ENCODE results near the gene KCNQ1OT1. TPM values are rescaled to one million over a fixed set of nuclear protein-coding genes. Genes with fewer than 3 reads are reported as not detected.

KCNQ1OT1 gene
- total RNA-seq, 1 donor from 2014 or later, result 2.5 TPM

- no peak for DNase-seq (ENCODE audit: low read depth)
Measured at GRCh38 chr11:2574043-2574552, 125.7 kb downstream of the KCNQ1OT1 start.

- DNase-seq (ENCODE audit: low read depth), result no peak
Measured at GRCh38 chr11:2573240-2574042, 126.4 kb downstream of the KCNQ1OT1 start.

- DNase-seq (ENCODE audit: low read depth), result no peak
Measured at GRCh38 chr11:2572491-2573239, 127.1 kb downstream of the KCNQ1OT1 start.

GRCh38 chr11:2571598-2572281, 128.1 kb downstream of the KCNQ1OT1 start:
- DNase-seq (ENCODE audit: low read depth), result no peak

- DNase-seq (ENCODE audit: low read depth), result no peak
Measured at GRCh38 chr11:2570841-2571597, 128.8 kb downstream of the KCNQ1OT1 start.

GRCh38 chr11:2570211-2570811, 129.5 kb downstream of the KCNQ1OT1 start:
- DNase-seq (ENCODE audit: low read depth), result no peak

- no peak for DNase-seq (ENCODE audit: low read depth)
Measured at GRCh38 chr11:2569731-2570210, 130.0 kb downstream of the KCNQ1OT1 start.

GRCh38 chr11:2569321-2569721, 130.5 kb downstream of the KCNQ1OT1 start:
- DNase-seq (ENCODE audit: low read depth), result no peak

- no peak for DNase-seq (ENCODE audit: low read depth)
Measured at GRCh38 chr11:2567026-2567671, 132.6 kb downstream of the KCNQ1OT1 start.

GRCh38 chr11:2566223-2567025, 133.4 kb downstream of the KCNQ1OT1 start:
- no peak for DNase-seq (ENCODE audit: low read depth)

- no peak for DNase-seq (ENCODE audit: low read depth)
Measured at GRCh38 chr11:2565447-2566222, 134.2 kb downstream of the KCNQ1OT1 start.

GRCh38 chr11:2564588-2565425, 135.0 kb downstream of the KCNQ1OT1 start:
- no peak for DNase-seq (ENCODE audit: low read depth)

- no peak for DNase-seq (ENCODE audit: low read depth)
Measured at GRCh38 chr11:2564008-2564530, 135.7 kb downstream of the KCNQ1OT1 start.

GRCh38 chr11:2563213-2564007, 136.4 kb downstream of the KCNQ1OT1 start:
- no peak for DNase-seq (ENCODE audit: low read depth)

- no peak for DNase-seq (ENCODE audit: low read depth)
Measured at GRCh38 chr11:2562890-2563212, 136.9 kb downstream of the KCNQ1OT1 start.

All from myocyte (in vitro differentiated cells).